ENCODE measurements around the gene LYRM4. TPM values are rescaled to one million over a fixed set of nuclear protein-coding genes. Genes with fewer than 3 reads are reported as not detected.

Gene LYRM4
- total RNA-seq, 1 experiment from 2014 or later, result 44.3 TPM

GRCh38 chr6:5208057-5208456, 52.7 kb downstream of the LYRM4 start:
- Histone ChIP-seq H4K5ac (ENCODE audit: insufficient read length, low read depth, low read length) (no peak overlapping the region), H3K18ac (ENCODE audit: insufficient read length, low read depth, low read length) (no peak overlapping the region), H3K79me2 (ENCODE audit: insufficient read depth, low read length) (no peaks in the 10 kb centered on the region), H3K4me1 (ENCODE audit: insufficient read depth, low read length) (peaks cover 2% of the 10 kb centered on the region; the same call in 1 of the 2 replicates), H4K8ac (replicated peaks; ENCODE audit: insufficient read length, low read depth, low read length) (no peak overlapping the region), H2BK5ac (ENCODE audit: insufficient read length, low read length) (no peak overlapping the region), H2AK5ac (ENCODE audit: insufficient read length, low read length) (no peak overlapping the region), H2BK15ac (ENCODE audit: low read depth, low read length) (no peak overlapping the region), H4K91ac (ENCODE audit: insufficient read length, low read depth, low read length) (no peak overlapping the region), H3K79me1 (ENCODE audit: insufficient read depth, low read depth, low read length, poor library complexity, severe bottlenecking) (no peaks in the 10 kb centered on the region), H3K56ac (ENCODE audit: insufficient read length, low read depth, low read length) (no peak overlapping the region), H3K23me2 (ENCODE audit: insufficient read length, low read depth, low read length, poor library complexity, severe bottlenecking) (no peaks in the 10 kb centered on the region), H3K4ac (ENCODE audit: low read depth, low read length) (no peak overlapping the region), H3K27me3 (ENCODE audit: insufficient read depth, low read length) (no peaks in the 10 kb centered on the region), H3K27ac (ENCODE audit: insufficient read length, low read depth, low read length) (no peak overlapping the region), H2AFZ (ENCODE audit: low read length) (no peak overlapping the region), H2BK120ac (ENCODE audit: low read depth, low read length, poor library complexity, severe bottlenecking) (no peak overlapping the region), H3K9ac (ENCODE audit: extremely low read depth, insufficient read length, low read length) (no peak overlapping the region), H3K23ac (ENCODE audit: insufficient read length, low read depth, low read length) (no peak overlapping the region), H2BK12ac (ENCODE audit: insufficient read length, low read depth, low read length) (no peak overlapping the region), H3K14ac (ENCODE audit: insufficient read depth, low read length) (no peak overlapping the region), H2BK20ac (ENCODE audit: low read depth, low read length, poor library complexity, severe bottlenecking) (no peak overlapping the region), H3T11ph (ENCODE audit: low read length) (no peak overlapping the region), H3K4me2 (ENCODE audit: insufficient read depth, insufficient read length, low read length) (no peak overlapping the region), H4K20me1 (ENCODE audit: control insufficient read depth, insufficient read depth, insufficient read length) (no peaks in the 10 kb centered on the region), H3K9me3 (ENCODE audit: control insufficient read depth, low read depth, low read length) (no peaks in the 10 kb centered on the region)
- no peaks in the 10 kb centered on the region for H3K27me3 Mint-ChIP-seq (ENCODE audit: low read depth)
- no CpG with 5 or more reads among the region's 2 CpGs for WGBS (ENCODE audit: extremely low coverage, insufficient read length, low lambda C conversion rate)
- TF ChIP-seq CTCF (conservative IDR thresholded peaks at IDR 0.05), result no peak
- peaks cover 0 to 3% (median under 1%) of the 10 kb centered on the region in 3 experiments; a peak in 3 of 7 replicates for H3K36me3 Mint-ChIP-seq (ENCODE audit: insufficient read depth in 1 of 3, low read depth in 3 of 3)
- no peak overlapping the region for H3K4me3 Mint-ChIP-seq
- DNase-seq, result no peak
- peaks cover 26% of the 10 kb centered on the region in 2 experiments for H3K4me1 Mint-ChIP-seq
- no peaks in the 10 kb centered on the region for H3K9me3 Mint-ChIP-seq
- H3K27ac Mint-ChIP-seq, result no peak overlapping the region

Measured in H9 (cell line).